Esophagus squamous epithelium (tissue), 4 donors: ENCODE data around the gene PRIM2.
"Not testable (repeated sequence)": the region's sequence is repeated elsewhere in the genome, so short reads cannot be mapped to it uniquely, and the experiment has no call there.

Experiments used
- POLR2A ChIP-seq, 4 donors: fragments of 450-650 bp; IDR thresholded peaks; one replicate each; pipeline ENCODE4 v1.6.1; 2017; ENCODE audit warnings: antibody characterized with exemption in 4 of 4, mild to moderate bottlenecking in 4 of 4, moderate library complexity in 3 of 4
- TF ChIP-seq, protein P1 (sequence below), 6 experiments: fragments of 450-650 bp in 4 of 6; fragments of 200-600 bp in 2 of 6; sonication (generic) in 2 of 6; IDR thresholded peaks; one replicate each; pipeline ENCODE4 v1.5.1; 2016 to 2019; ENCODE audit warnings: antibody characterized with exemption in 6 of 6, mild to moderate bottlenecking in 4 of 6, moderate library complexity in 4 of 6

DNA sequence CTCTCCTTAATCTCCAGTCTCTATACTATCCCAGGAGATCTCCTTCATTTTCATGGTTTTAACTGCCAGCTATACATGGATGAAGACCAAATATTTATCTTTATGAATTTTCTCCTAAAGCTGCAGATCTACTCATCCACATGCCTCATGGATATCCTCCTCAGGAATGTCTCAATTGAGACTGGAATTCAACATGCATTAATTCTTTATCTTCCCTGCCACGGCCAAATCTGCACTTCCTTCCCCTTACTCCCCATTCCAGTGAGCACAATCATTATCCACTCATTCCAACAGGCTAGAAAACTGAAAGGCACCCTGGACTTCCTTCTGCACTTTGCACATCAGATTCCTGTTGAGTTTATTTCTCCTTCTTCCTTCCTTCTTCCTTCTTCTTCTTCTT, 379.0 kb downstream of the PRIM2 start:
- TF ChIP-seq, protein P1, sequence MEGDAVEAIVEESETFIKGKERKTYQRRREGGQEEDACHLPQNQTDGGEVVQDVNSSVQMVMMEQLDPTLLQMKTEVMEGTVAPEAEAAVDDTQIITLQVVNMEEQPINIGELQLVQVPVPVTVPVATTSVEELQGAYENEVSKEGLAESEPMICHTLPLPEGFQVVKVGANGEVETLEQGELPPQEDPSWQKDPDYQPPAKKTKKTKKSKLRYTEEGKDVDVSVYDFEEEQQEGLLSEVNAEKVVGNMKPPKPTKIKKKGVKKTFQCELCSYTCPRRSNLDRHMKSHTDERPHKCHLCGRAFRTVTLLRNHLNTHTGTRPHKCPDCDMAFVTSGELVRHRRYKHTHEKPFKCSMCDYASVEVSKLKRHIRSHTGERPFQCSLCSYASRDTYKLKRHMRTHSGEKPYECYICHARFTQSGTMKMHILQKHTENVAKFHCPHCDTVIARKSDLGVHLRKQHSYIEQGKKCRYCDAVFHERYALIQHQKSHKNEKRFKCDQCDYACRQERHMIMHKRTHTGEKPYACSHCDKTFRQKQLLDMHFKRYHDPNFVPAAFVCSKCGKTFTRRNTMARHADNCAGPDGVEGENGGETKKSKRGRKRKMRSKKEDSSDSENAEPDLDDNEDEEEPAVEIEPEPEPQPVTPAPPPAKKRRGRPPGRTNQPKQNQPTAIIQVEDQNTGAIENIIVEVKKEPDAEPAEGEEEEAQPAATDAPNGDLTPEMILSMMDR (IDR thresholded peaks at IDR 0.05): not testable (repeated sequence)
- TF ChIP-seq POLR2A (IDR thresholded peaks at IDR 0.05): not testable (repeated sequence)
